Muscle of leg (tissue), 11 donors: ENCODE data around the gene MLLT6. TPM values are rescaled to one million over a fixed set of nuclear protein-coding genes. Genes with fewer than 3 reads are reported as not detected.

ENCODE experiments used
- DNase-seq: peaks from one replicate; pipeline ENCODE4 v3.0.0; 2013
- H3K27ac ChIP-seq: one replicate; pipeline ENCODE4 v1.5.1; 2013; ENCODE audit warnings: mild to moderate bottlenecking, low read length, control low read depth
- H3K27me3 ChIP-seq: one replicate; pipeline ENCODE4 v1.6.1; 2013; ENCODE audit warnings: low read length; ENCODE audit not compliant: control insufficient read depth, insufficient read depth
- H3K36me3 ChIP-seq: one replicate; pipeline ENCODE4 v1.6.1; 2013; ENCODE audit warnings: low read length; ENCODE audit not compliant: control insufficient read depth, insufficient read depth
- H3K4me1 ChIP-seq: one replicate; pipeline ENCODE4 v1.6.1; 2013; ENCODE audit warnings: low read length; ENCODE audit not compliant: control insufficient read depth, insufficient read depth
- H3K4me3 ChIP-seq: one replicate; pipeline ENCODE4 v1.5.1; 2013; ENCODE audit warnings: low read length, control low read depth
- H3K9me3 ChIP-seq: replicated peaks from 2 replicates; pipeline ENCODE4 v1.6.1; 2013; ENCODE audit warnings: low read depth, low read length; ENCODE audit not compliant: control insufficient read depth
- WGBS: methylation state at CpG from one replicate; pipeline ENCODE4 v1.1.5; 2013; ENCODE audit warnings: missing lambda C conversion rate; ENCODE audit not compliant: insufficient coverage; 5-methylcytosine and 5-hydroxymethylcytosine counted together
- polyA plus RNA-seq, 8 donors: library from polyadenylated mRNA; unstranded; fragments of 120-200 nt; gene quantifications; one replicate each; pipeline versions ENCODE4 v1.2.1 to v1.2.3, GENCODE V29; 2013; ENCODE audit warnings: inconsistent platforms in 1 of 8, low replicate concordance in 1 of 8; ENCODE audit not compliant: insufficient read length in 8 of 8, insufficient read depth in 1 of 8
- total RNA-seq: library from RNA; stranded (reverse); fragments of 120-200 nt; gene quantifications from one replicate; pipeline ENCODE4 v1.2.4, GENCODE V29; 2013

MLLT6 gene
- total and polyA plus RNA-seq, 9 donors = 40.8 to 77.3 (median 61.5) TPM

DNA sequence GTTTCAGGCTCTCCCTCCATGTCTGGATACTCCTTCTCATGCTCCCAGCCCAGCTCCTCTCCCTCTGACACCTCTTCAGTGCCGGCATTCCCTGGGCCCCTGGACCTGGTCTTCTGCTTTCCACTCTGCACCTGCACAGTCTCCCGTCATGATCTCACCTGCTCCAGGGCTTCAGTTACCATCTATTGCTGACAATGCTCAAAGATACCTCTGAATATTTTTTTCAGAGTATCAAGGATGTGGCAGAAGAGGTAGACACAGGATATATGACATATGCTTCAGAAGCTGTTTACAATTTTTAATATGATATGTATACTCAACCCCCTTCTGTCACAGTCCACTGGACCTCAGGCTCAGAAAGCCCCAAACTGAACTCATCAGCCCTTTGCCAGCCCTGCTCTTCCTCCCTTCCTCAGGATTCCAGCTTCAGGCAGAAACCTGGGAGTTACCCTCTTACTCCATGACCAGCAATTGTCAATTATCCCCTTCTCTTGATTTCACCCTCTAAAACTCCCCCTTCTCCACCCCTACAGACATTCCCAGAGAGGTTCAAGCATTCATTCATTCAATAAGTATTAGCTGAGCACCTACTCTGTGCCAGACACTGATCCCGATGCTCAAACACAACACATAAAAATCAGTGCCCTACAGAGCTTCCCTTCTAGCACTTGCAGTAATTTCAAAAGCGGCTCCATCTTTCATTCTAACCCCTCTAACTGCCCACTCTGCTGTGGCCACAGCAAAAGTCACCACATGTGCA is 7.8 kb upstream of the MLLT6 start:
- Histone ChIP-seq H3K4me1 (peaks cover 24% of the 10 kb centered on the region), H3K36me3 (no peaks in the 10 kb centered on the region), H3K9me3 (no peaks in the 10 kb centered on the region), H3K27ac (no peak overlapping the region), H3K27me3 (peaks cover 8% of the 10 kb centered on the region), H3K4me3 (no peak overlapping the region)
- no peak for DNase-seq
- WGBS = 71% methylated on average over 3 of the region's 4 CpGs

DNA sequence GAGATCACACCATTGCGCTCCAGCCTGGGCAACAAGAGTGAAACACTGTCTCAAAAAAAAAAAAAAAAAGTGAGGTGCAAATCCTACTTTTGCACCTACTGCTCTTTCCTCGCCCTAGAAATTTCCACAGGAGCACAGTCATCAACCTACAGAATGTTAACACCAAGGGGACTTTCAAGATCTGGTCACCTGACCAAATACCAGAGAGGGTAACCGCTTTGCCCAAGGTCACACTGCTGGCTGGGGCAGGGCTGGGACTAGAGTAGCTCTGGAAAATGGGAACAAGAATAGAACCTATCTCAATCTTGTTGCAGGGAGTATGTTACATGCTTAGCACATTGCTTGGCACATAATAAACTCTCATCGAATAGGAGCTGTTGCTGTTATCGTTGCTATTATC is 6.3 kb upstream of the MLLT6 start:
- no peak for DNase-seq
- 84% methylated on average over 3 of the region's 5 CpGs for WGBS
- Histone ChIP-seq H3K27me3 (peaks cover 21% of the 10 kb centered on the region), H3K4me1 (peaks cover 33% of the 10 kb centered on the region), H3K36me3 (no peaks in the 10 kb centered on the region), H3K27ac (no peak overlapping the region), H3K9me3 (no peaks in the 10 kb centered on the region), H3K4me3 (no peak overlapping the region)

DNA sequence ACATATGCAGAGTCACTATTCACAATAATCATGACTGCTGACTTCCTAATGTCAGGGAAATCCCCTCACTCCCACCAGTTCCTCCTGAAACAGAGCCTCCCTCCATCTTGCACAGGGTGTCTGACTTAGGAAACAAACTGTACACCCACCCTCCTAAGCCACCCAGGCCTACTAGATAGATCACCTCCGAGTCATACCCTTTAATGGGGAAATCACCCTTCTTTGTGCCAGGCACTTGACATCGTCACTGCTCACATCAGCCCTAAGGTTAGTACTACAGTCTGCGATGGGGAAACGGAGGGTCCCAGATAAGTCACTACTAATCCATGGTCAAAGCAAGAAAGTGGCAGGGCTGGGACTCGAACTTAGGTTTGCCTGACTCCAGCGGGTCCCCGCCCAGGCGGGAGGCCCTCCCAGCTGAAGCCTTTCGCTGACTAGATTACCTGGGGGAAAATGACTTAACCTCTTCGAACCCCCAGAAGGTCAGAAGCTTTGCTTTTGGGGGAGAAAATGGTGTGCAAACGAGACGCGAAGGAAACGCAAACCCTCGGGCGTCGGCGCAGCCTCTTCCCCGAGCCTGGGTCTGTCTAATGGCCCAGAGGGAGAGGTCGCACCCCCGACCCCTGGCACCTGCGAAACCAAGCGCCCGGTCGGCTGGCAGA is 3.4 kb upstream of the MLLT6 start:
- WGBS = 7% methylated on average over 18 of the region's 25 CpGs
- no peak for DNase-seq
- peaks cover 41% of the 10 kb centered on the region for H3K4me1 ChIP-seq
- peaks cover 25% of the 10 kb centered on the region for H3K27me3 ChIP-seq
- H3K27ac ChIP-seq = peak overlapping the region; percentile 91
- H3K36me3 ChIP-seq = no peaks in the 10 kb centered on the region
- no peaks in the 10 kb centered on the region for H3K9me3 ChIP-seq
- H3K4me3 ChIP-seq = peak overlapping the region; percentile 78

DNA sequence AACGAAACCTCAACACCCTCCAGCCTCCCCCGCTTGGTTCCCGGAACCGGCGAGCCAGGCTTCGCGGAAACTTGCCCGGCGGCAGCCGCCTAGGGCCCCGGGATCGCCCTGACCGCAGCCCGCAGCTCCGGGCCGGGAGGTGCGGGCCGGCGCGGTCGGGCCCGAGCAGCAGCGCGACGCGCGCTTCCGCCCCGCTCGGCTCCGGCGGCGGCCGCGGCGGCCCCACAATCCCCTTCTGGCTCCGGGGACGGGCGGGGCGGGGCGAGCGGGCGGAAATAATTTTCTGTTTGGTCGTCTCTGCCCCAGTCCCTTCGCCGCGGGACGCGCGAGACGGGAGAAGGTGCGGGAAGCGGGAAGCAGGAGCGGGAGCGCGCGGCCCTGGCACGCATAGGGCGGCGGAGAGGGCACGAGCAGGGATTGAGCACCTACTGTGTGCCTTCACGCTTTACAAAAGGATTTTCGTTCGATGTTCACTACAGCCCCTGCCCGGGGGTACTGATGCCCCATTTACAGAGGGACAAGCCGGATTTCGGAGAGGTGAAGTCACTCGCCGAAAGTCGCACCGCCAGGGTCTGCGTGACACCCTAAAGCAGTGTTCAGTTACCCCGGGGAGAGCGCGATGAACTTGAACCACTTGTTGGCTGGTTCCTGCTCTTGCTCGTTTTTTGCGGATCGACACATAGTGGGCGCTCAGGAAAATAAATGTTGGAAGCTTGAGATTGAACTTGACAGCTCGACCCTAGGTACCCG is 2.7 kb upstream of the MLLT6 start:
- peaks cover 47% of the 10 kb centered on the region for H3K4me1 ChIP-seq
- H3K27me3 ChIP-seq = peaks cover 23% of the 10 kb centered on the region

DNA sequence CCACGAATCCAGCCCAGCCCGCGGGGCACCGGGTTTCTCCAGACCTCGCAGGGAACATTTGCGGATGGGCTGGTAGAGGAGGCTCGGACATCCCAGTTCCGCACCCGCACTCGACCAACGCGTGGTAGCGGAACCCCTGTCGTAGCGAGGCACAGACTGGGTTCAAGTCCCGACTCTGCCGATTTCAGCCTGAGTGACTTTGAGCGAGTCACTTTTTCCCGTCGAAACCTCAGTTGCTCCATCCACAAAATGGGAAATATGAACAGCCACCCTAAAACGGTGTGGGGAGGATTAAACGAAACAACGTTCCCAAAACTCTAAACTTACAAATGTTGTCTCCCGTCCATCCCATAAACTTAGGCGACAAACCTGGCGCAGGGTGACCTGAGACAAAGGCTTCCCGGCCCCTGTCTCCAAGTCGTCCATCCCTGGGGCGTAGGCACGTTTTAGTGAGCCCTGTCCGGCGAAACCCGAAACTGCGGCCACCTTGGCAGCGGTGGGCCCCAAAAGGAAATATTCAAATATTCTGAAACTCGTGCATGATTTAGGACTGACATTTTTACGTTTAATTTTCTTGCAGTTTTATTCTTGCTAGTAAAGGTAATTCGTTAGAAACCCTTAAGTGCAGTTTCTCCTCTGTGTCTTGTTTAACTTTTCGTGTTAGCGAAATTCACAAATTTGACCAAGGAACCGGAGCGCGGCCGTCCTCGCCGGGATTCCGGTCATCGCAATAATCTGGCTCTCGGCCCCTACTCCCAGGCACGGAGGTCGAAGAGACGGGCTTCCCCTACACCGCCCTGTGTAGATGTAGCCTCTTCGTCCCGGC is 1.9 kb upstream of the MLLT6 start:
- Histone ChIP-seq H3K27me3 (peaks cover 23% of the 10 kb centered on the region), H3K27ac (peak overlapping the region; percentile 98), H3K9me3 (no peaks in the 10 kb centered on the region), H3K4me1 (peaks cover 53% of the 10 kb centered on the region), H3K36me3 (peaks cover 10% of the 10 kb centered on the region), H3K4me3 (peak overlapping the region; percentile 95)
- no peak for DNase-seq
- WGBS = 4% methylated on average over 48 of the region's 55 CpGs

More for the DNA sequence above, 2.7 kb upstream of the MLLT6 start:
- peak; percentile 96 for DNase-seq
- 0% methylated on average over 81 of the region's 81 CpGs for WGBS
- H3K4me3 ChIP-seq = peak overlapping the region; percentile 95
- peak overlapping the region; percentile 98 for H3K27ac ChIP-seq
- no peaks in the 10 kb centered on the region for H3K9me3 ChIP-seq
- H3K36me3 ChIP-seq = peaks cover 2% of the 10 kb centered on the region

DNA sequence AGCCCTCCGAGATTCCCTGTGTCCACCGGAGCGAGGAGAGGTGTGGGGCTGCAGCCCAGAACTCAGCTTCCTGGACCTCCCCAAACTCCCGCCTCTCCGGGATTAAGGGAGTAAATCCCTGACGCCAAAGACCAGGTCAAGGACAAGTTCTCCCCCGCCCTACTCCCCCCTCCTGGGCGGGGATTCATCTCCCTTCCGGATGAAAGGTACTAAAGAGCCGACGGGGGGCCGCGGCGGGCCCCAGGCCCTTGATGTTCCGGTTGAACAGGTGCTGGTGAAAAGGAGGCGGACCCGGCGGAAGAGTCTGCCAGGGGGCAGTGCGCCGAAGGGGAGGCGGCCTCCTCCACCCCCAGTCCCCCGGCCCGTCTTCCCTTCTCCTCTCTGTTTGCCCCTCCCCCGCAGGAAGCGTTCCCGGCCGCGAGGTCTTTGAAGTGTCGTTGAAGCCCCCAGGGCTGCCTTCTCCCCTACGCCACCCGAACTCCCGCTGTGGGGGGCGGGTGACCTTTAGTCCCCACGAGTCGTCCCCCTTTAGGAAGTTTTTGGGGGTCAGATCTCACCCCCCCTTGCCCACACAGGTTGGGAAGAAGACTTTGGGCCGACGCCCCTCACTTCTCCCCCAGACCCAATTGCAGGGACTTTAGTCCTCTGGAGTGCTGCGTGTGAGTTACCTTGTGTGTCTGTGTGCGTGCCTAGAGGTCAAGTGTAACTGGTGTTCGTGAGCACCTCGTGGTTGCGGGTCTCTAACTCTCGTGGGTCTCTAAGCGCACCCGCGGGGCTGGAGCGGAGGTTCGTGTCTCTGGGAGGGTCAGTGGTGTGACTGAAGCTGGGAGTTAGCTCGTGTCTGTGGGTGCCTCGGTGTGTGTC is 1.1 kb upstream of the MLLT6 start:
- H3K4me3 ChIP-seq = peak overlapping the region; percentile 95
- peak overlapping the region; percentile 98 for H3K27ac ChIP-seq
- peaks cover 14% of the 10 kb centered on the region for H3K36me3 ChIP-seq
- under 1% methylated on average over 31 of the region's 50 CpGs for WGBS
- no peaks in the 10 kb centered on the region for H3K9me3 ChIP-seq
- peaks cover 61% of the 10 kb centered on the region for H3K4me1 ChIP-seq
- H3K27me3 ChIP-seq = peaks cover 23% of the 10 kb centered on the region
- DNase-seq = peak; percentile 80

DNA sequence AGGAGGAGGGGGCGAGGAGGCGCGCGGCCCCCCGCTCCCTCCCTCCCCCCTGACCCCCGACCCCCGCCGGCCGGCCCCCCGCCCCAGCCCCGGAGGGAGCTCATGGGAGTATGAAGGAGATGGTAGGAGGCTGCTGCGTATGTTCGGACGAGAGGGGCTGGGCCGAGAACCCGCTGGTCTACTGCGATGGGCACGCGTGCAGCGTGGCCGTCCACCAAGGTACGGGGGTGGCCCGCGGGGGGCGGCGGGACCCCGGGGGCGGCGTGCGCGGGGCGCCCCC is 390 bp downstream of the MLLT6 start:
- Histone ChIP-seq H3K36me3 (peaks cover 24% of the 10 kb centered on the region), H3K27me3 (peaks cover 18% of the 10 kb centered on the region), H3K9me3 (no peaks in the 10 kb centered on the region), H3K4me1 (peaks cover 76% of the 10 kb centered on the region), H3K27ac (peak overlapping the region; percentile 54), H3K4me3 (peak overlapping the region; percentile 52)
- WGBS = 0% methylated on average over 6 of the region's 32 CpGs
- no peak for DNase-seq

DNA sequence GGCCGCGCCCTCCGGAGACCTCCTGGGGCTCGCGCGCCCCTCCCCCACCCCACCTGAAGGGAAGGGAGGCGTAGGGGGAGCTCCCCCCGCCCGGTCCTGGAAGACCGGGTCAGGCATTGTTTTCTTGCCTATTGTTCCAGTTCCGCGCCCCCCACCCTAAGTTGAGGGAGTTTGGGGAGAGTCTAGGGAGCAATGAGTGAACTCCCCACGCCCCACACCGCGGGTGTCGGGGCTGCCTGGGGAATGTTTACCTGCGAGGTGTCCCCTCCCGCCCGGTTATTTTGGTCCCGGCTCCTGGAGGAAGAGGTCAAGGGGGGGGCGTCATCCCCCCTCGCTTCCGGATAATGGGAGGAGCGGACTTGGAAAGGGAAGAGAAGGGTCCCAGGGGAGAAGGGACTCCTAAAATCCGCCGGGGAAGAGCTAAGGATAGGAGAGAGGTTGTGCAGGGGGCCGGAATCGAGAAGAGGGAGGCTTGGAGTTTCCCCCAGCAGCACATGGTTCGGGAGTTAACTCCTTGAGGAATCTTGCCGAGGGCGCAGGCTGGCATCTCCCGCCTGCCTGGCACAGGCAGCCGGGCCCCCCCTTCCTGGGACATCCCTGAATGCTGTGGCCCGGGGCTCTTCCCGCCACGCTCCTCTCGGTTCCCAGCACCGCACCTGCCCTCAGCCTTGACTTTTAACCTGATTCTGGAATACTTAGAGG is 881 bp downstream of the MLLT6 start:
- H3K9me3 ChIP-seq = no peaks in the 10 kb centered on the region
- peak overlapping the region; percentile 63 for H3K27ac ChIP-seq
- H3K4me3 ChIP-seq = peak overlapping the region; percentile 52
- peak; percentile 84 for DNase-seq
- H3K4me1 ChIP-seq = peaks cover 80% of the 10 kb centered on the region
- WGBS = 3% methylated on average over 17 of the region's 38 CpGs
- peaks cover 26% of the 10 kb centered on the region for H3K36me3 ChIP-seq
- peaks cover 18% of the 10 kb centered on the region for H3K27me3 ChIP-seq
